AG10803 (cell line): ENCODE data around the gene NDUFAF8.

Experiments
- DNase-seq: peaks from one replicate; pipeline ENCODE4 v3.0.0; 2010; ENCODE audit warnings: low read depth
- H3K4me3 ChIP-seq: 2 replicates; pipeline ENCODE4 v1.5.1; 2011; ENCODE audit warnings: mild to moderate bottlenecking, low read length, control low read depth
- TF ChIP-seq, protein P1 (sequence below): conservative IDR thresholded peaks from 2 replicates; pipeline ENCODE4 v1.5.1; 2011; ENCODE audit warnings: mild to moderate bottlenecking, low read length, control low read depth, inconsistent platforms

Gene NDUFAF8

DNA sequence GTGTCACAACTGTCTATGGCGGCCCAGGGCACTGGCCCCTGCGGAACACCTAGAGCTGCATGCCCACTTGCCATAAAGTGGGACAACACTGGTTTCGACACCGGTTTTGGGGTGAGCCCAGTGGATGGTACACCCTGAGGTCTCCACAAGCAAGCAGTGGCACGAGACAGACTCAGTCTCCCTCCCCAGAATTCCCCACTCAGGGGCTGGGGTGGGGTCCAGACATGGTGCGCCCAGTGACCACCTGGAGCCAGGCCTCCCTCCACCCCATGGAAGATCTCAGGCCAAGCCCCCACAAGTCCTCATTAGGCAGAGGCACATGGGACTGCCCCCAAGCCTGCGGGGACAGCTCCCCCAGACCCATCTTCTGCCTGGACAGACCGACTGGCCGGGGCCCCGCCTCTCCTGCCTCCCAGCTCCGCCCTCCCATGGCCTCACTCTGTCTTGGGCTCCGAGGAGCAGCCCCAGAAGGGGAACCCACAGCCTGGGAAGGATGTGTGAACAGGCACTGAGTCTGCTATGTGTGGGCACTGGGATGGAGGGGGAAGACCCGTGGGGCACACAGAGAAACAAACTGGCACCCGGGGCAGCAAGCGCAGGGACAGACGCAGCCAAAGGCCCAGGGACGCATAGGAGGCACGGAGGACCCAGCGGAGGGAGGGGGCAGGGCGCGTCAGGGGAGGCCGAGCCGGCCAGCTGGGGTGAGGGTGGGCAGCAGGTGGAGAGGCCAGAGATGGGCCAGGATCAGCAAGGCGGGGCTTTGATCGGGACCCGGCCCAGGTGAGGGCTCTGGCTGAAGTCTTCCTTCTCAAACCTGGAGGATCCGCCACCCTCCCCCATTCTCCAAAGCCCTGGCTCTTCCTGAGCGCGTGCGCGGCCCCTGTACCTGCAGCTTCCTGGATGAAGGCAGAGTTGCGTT lies 3.0 kb upstream of the NDUFAF8 start:
- TF ChIP-seq, protein P1, sequence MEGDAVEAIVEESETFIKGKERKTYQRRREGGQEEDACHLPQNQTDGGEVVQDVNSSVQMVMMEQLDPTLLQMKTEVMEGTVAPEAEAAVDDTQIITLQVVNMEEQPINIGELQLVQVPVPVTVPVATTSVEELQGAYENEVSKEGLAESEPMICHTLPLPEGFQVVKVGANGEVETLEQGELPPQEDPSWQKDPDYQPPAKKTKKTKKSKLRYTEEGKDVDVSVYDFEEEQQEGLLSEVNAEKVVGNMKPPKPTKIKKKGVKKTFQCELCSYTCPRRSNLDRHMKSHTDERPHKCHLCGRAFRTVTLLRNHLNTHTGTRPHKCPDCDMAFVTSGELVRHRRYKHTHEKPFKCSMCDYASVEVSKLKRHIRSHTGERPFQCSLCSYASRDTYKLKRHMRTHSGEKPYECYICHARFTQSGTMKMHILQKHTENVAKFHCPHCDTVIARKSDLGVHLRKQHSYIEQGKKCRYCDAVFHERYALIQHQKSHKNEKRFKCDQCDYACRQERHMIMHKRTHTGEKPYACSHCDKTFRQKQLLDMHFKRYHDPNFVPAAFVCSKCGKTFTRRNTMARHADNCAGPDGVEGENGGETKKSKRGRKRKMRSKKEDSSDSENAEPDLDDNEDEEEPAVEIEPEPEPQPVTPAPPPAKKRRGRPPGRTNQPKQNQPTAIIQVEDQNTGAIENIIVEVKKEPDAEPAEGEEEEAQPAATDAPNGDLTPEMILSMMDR = no peak
- no peak for DNase-seq
- no peak overlapping the region for H3K4me3 ChIP-seq

DNA sequence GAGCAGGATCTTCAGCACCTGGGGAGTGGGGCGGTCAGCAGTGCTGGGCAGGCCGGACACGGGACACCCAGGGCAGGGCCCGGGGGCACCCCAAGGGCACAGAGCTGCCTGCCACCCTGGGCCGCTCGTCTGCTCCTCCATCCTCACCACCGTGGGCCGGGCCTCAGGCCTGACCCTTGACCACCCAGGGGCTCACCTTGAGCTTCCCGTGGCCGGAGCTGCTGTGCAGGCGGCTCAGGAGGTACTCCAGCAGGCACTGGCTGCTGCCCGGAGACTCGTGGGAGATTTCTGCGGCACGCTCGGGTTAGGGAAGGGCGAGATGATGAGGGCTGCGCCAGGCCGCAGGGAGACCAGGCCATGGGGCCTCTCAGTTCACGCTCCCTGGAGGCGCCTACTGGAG lies 2.3 kb upstream of the NDUFAF8 start:
- DNase-seq = no peak
- TF ChIP-seq, protein P1 = no peak
- no peak overlapping the region for H3K4me3 ChIP-seq

DNA sequence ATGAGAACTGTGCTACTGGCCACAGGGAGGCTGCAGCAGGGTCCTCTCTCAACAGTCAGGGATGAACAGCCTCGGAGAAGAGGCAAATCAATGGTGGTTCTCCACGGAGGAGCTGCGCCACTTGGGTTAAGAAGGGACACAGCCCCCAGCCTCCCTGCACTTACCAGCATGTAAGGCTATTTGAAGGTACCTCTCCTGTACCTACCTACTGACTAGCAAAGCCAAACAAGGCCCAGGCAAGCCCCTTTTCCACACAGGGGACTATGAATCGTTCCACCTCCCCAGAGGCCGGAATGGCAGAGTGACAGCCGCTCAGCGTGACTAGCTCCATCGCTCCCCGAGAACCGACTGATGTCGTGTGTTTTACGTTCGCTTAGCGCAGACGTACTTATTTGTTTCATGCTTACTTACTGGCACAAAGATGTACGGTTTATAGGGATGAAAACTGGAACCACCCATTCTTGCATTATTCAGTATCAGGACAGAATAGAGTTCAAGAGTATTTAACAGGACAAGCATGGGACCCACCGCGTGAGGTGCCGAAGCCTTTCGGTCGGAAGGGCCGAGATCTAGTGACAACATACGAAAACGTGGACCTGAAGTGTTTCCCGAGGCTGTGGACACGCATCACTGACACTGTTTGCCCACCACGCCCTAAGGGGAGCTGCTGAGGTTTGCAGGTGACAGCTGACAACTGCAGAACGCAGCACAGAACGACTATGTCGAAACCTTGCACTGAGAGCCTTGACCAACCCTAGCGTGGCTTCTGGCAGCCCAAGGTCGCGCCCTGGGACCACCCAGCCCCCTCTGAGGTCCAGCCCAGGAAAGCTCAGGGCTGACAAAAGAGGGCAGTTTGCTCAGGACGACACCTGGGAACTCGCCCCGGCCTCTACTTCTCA lies 1.3 kb upstream of the NDUFAF8 start:
- DNase-seq = no peak
- TF ChIP-seq, protein P1 = no peak
- peak overlapping the region; percentile 86 for H3K4me3 ChIP-seq

DNA sequence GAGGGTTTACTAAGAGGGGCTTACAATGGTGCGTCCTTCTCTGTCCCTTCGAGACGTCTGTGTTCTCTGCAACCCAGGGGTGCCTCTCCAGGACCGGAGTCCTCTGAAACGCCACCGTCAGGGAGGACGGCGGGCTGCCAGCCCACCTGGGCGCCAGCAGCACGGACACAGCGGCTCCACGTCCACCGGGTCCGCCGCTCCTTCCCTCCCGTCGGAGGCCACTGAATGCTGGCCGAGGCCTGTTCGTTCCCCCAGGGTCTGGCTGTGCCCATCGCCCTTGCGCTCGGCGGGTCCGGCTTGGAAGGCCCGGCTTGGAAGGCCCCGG lies 666 bp upstream of the NDUFAF8 start:
- no peak for DNase-seq
- peak overlapping the region; percentile 86 for H3K4me3 ChIP-seq
- TF ChIP-seq, protein P1 = no peak

DNA sequence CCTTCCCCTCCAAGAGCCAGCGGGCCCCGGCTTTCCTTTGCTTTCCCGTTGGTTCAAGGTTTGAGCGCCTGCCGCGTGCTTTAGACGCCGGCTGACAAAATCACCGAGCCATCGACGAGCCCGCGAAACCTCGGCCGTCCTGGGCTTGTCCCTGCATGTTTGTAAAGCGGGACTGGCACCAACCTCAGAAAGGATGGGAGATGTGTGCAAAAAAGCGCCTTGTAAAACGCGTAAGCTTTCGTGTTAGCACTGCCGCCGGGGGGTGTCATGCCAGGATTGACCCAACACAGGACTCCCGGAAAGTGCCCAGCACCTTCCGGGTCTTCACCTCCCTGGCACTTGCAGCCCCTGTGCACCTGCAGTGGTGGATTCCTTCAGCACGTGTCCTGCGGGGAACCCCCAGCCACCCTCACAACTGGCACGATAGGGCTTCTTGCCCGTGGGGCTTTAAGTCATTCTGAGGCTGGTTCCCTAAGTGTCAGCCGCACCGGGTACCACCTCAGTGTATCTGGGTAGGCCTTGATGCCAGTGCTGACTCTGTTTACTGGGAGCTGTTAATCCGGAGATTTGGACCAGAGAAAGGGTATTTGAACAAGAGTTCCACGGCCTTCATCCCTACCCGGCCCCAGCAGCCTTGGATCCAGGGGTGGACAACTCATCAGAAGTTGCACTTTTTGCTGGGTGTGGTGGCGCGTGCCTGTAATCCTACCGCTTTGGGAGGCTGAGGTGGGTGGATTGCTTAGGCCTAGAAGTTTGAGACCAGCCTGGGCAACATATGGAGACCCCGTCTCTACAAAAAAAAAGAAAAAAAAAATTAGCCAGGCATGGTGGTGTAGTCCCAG lies 817 bp downstream of the NDUFAF8 start:
- peak overlapping the region; percentile 80 for H3K4me3 ChIP-seq
- DNase-seq = peak; percentile 33
- TF ChIP-seq, protein P1 = no peak

DNA sequence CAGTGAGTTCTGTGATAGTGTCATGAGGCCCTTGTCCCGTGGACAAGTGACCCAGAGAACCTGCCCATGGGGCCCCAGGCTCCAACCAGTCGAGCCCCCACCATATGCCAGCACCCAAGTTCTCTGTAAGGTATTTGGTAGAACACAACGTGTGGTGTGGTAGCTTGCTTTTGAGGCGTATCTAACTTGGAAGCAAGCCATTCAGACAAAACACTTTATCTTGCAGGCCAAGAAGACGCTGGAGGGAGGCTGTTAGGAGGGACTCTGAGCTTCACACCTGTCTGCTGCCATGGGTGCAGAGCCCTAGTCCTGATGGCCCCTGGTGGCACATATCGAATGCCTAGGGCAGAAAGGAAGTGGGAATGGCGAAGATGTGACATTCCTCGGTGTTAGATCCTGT lies 1.6 kb downstream of the NDUFAF8 start:
- peak overlapping the region; percentile 80 for H3K4me3 ChIP-seq
- DNase-seq = no peak
- TF ChIP-seq, protein P1 = no peak
